ENCODE measurements around the gene CCDC102A.
"Not testable (repeated sequence)": the region's sequence is repeated elsewhere in the genome, so short reads cannot be mapped to it uniquely, and the experiment has no call there.

The CCDC102A gene

GRCh38 chr16:57564571-57565270 lies 28.4 kb upstream of the CCDC102A start:
- no peak for DNase-seq

DNA sequence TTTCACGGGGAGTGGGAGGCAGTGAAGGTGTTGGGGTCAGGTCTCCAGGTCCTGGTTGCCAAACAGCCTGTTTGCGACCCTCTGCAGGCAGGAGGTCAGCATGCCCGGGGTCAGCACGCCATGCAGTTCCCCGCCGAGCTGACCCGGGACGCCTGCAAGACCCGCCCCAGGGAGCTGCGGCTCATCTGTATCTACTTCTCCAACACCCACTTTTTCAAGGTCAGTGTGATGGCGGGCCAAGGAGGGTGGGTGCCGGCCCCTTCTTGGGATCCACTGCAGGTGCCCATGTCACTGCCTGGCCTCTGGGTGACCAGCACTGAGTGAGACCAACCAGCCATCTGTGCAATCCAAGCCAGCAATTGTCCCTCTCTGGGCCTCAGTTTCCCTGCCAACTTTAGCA lies 27.4 kb upstream of the CCDC102A start:
- no peak for DNase-seq

- no peak for DNase-seq
Observed at GRCh38 chr16:57563487-57563750, 27.0 kb upstream of the CCDC102A start.

- no peak for DNase-seq
Observed at GRCh38 chr16:57562669-57563486, 26.5 kb upstream of the CCDC102A start.

GRCh38 chr16:57562066-57562465 lies 25.7 kb upstream of the CCDC102A start:
- DNase-seq, result no peak

DNA sequence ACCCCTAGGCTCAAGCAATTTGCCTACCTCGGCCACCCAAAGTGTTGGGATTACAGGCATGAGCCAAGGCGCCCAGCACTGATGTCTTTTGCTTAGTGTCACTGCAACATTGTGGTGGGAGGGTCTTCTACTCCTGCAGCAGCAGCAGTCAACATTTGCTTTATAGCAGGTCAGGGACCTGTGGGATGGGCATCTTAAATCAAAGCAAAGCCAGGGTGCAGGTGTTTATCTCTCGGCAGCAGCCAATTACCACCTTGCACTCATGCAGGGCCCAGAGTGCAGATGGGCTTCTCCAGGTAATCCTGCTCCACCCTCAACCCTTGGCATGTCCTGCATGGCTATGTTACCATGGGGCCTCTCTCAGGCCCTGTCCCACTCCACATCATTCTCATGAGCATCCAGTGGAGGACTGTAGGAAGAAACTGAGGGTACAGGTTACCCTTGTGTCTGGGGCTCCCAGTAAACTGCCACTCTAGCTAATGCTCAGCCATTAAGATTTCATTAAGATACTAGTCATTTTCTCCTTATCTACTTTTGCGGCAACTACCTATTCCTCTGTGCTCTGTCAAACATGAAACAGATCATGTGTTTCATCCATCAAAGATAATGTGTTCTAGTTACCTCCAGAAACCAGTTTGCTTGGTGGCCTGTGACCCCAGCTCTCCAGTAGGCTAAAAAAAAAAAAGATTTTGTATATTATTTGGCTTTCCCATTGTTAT lies 22.9 kb upstream of the CCDC102A start:
- no peak for DNase-seq

GRCh38 chr16:57556941-57557541 lies 20.7 kb upstream of the CCDC102A start:
- DNase-seq, result no peak

- DNase-seq, result no peak
Observed at GRCh38 chr16:57555831-57556230, 19.5 kb upstream of the CCDC102A start.

GRCh38 chr16:57551057-57551456 lies 14.7 kb upstream of the CCDC102A start:
- DNase-seq, result no peak

- no peak for DNase-seq
Observed at GRCh38 chr16:57549730-57550129, 13.4 kb upstream of the CCDC102A start.

- no peak for DNase-seq
Observed at GRCh38 chr16:57548408-57548807, 12.0 kb upstream of the CCDC102A start.

DNA sequence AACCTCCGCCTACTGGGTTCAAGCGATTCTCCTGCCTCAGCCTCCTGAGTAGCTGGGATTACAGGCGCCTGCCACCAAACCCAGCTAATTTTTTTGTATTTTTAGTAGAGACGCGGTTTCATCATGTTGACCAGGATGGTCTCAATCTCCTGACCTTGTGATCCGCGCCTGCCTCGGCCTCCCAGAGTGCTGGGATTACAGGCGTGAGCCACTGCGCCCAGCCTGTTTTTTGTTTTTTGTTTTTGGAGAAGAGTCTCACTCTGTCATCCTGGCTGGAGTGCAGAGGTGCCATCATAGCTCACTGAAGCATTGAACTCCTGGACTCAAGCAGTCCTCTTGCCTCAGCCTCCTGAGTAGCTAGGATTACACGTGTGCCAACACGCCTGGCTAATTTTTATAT lies 11.2 kb upstream of the CCDC102A start:
- DNase-seq, result not testable (repeated sequence)

DNA sequence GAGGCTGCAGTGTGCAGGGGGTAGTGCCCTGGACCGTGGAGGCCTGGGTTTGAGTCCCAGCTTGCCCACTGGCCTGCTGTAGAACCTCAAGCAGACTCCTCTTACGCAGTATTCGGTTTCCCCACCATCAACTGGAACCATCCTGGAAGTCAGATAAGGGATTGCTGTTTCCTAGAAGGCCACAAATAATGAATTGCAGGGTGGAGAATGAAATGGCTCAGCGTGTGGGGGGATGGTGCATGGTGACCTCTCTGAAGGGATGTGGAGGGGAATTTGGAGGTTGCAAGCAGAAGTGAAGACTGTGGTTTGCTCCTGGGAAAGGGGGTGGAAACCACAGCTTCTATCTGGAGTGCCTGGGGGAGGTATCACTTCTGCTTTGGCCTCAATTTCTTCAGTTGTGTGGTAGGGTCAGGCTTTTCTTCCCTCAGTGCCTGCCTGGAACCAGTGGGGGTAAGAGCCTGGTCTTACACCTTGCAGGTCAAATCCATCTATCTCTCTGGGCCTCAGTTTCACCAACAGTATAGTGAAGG lies 7.8 kb upstream of the CCDC102A start:
- DNase-seq, result no peak

GRCh38 chr16:57541754-57542435 lies 5.5 kb upstream of the CCDC102A start:
- DNase-seq, result no peak

GRCh38 chr16:57540906-57541753 lies 4.8 kb upstream of the CCDC102A start:
- no peak for DNase-seq

- DNase-seq, result no peak
Observed at GRCh38 chr16:57540387-57540786, 4.0 kb upstream of the CCDC102A start.

- no peak for DNase-seq
Observed at GRCh38 chr16:57539072-57539796, 2.9 kb upstream of the CCDC102A start.

DNA sequence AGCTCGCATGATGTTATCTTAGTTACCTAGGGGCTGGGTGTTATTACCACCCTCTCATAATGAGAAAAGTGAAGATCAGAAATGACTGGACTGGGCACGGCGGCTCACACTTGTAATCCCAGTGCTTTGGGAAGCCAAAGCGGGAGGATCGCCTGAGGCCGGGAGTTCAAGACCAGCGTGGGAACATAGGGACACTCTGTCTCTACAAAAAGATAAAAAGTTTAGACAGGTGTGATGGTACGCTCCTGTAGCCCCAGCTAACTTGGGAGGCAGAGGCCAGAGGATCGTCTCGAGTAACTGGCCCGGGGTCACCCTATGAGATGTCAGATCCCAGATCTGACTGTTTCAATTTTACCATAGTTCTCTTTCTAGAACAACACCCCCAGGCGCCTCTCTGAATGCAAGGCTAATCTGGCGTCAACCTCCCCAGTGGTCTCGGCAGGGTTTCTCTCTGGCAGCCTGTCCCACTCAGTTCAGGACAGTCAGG lies 1.9 kb upstream of the CCDC102A start:
- no peak for DNase-seq

GRCh38 chr16:57537581-57538234 lies 1.3 kb upstream of the CCDC102A start:
- no peak for DNase-seq

GRCh38 chr16:57537194-57537505 lies 779 bp upstream of the CCDC102A start:
- no peak for DNase-seq

Data from NCI-H1694 treated with DMSO at 0.1 percent for 48 hours (cell line).